ENCODE measurements around the gene TFF3.

DNA sequence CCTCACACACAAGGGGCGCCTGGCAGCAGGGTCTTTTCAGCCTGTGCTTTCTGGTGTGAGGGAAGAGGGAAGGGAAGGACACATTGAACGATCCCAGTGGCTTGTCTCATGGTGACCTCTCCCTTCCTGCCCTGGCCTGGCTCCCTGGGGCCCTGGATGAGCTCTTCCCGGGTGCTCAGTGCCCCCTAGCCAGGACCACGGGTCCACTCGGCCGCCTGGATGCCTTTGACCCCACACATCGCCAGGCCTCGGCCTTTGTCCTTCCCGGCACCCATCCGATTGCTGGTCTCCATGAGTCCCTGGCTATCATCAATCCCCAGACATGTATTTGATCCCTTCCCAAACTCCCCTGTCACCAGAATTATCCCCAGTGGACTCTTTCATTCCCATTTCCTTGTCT is 6.0 kb upstream of the TFF3 start:
- TF ChIP-seq MLLT10 (CRISPR knock-in tag; IDR thresholded peaks at IDR 0.05) (no peak), NONO (IDR thresholded peaks at IDR 0.05) (no peak), NONO (CRISPR knock-in tag; conservative IDR thresholded peaks at IDR 0.05) (no peak), EZH2 (conservative IDR thresholded peaks at IDR 0.05; ENCODE audit: low read depth, low read length) (no peak), TAF1 (CRISPR knock-in tag; IDR thresholded peaks at IDR 0.05) (no peak), POLR2A (IDR thresholded peaks at IDR 0.05; ENCODE audit: insufficient read depth in 1 of 2, low read depth in 2 of 2, low read length in 2 of 2) (no peak), FOXJ3 (CRISPR knock-in tag; IDR thresholded peaks at IDR 0.05; ENCODE audit: borderline replicate concordance) (no peak), KAT8 (CRISPR knock-in tag; IDR thresholded peaks at IDR 0.05) (no peak), ZNF225 (CRISPR knock-in tag; IDR thresholded peaks at IDR 0.05) (no peak), KLF6 (CRISPR knock-in tag; IDR thresholded peaks at IDR 0.05) (no peak)
- TF ChIP-seq, protein P1, sequence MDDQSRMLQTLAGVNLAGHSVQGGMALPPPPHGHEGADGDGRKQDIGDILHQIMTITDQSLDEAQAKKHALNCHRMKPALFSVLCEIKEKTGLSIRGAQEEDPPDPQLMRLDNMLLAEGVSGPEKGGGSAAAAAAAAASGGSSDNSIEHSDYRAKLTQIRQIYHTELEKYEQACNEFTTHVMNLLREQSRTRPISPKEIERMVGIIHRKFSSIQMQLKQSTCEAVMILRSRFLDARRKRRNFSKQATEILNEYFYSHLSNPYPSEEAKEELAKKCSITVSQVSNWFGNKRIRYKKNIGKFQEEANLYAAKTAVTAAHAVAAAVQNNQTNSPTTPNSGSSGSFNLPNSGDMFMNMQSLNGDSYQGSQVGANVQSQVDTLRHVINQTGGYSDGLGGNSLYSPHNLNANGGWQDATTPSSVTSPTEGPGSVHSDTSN (CRISPR knock-in tag; IDR thresholded peaks at IDR 0.05; ENCODE audit: borderline replicate concordance), result no peak
- TF ChIP-seq, protein P2, sequence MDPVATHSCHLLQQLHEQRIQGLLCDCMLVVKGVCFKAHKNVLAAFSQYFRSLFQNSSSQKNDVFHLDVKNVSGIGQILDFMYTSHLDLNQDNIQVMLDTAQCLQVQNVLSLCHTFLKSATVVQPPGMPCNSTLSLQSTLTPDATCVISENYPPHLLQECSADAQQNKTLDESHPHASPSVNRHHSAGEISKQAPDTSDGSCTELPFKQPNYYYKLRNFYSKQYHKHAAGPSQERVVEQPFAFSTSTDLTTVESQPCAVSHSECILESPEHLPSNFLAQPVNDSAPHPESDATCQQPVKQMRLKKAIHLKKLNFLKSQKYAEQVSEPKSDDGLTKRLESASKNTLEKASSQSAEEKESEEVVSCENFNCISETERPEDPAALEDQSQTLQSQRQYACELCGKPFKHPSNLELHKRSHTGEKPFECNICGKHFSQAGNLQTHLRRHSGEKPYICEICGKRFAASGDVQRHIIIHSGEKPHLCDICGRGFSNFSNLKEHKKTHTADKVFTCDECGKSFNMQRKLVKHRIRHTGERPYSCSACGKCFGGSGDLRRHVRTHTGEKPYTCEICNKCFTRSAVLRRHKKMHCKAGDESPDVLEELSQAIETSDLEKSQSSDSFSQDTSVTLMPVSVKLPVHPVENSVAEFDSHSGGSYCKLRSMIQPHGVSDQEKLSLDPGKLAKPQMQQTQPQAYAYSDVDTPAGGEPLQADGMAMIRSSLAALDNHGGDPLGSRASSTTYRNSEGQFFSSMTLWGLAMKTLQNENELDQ (CRISPR knock-in tag; IDR thresholded peaks at IDR 0.05; ENCODE audit: borderline replicate concordance), result no peak
- TF ChIP-seq, protein P3, sequence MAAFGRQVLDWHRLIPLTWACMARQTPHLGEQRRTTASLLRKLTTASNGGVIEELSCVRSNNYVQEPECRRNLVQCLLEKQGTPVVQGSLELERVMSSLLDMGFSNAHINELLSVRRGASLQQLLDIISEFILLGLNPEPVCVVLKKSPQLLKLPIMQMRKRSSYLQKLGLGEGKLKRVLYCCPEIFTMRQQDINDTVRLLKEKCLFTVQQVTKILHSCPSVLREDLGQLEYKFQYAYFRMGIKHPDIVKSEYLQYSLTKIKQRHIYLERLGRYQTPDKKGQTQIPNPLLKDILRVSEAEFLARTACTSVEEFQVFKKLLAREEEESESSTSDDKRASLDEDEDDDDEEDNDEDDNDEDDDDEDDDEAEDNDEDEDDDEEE (CRISPR knock-in tag; IDR thresholded peaks at IDR 0.05), result no peak
- TF ChIP-seq, protein P4, sequence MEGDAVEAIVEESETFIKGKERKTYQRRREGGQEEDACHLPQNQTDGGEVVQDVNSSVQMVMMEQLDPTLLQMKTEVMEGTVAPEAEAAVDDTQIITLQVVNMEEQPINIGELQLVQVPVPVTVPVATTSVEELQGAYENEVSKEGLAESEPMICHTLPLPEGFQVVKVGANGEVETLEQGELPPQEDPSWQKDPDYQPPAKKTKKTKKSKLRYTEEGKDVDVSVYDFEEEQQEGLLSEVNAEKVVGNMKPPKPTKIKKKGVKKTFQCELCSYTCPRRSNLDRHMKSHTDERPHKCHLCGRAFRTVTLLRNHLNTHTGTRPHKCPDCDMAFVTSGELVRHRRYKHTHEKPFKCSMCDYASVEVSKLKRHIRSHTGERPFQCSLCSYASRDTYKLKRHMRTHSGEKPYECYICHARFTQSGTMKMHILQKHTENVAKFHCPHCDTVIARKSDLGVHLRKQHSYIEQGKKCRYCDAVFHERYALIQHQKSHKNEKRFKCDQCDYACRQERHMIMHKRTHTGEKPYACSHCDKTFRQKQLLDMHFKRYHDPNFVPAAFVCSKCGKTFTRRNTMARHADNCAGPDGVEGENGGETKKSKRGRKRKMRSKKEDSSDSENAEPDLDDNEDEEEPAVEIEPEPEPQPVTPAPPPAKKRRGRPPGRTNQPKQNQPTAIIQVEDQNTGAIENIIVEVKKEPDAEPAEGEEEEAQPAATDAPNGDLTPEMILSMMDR (CRISPR knock-in tag; IDR thresholded peaks at IDR 0.05), result no peak
